Tongue (tissue), 2 donors: ENCODE data around the gene GID4. TPM values are rescaled to one million over a fixed set of nuclear protein-coding genes. Genes with fewer than 3 reads are reported as not detected.
A peak's percentile ranks its signal among the peaks of the same experiment; 100 is the strongest.

Experiments
- DNase-seq: peaks from one replicate; pipeline ENCODE4 v3.0.0-alpha.2; 2015
- total RNA-seq: library from RNA; depleted of rRNA; stranded (reverse); fragments of >200 nt; gene quantifications from one replicate; pipeline ENCODE4 v1.2.3, GENCODE V29; 2014

GID4 gene
- total RNA-seq, 1 donor from 2014 or later = 7.1 TPM

- DNase-seq = no peak
Observed at GRCh38 chr17:18017958-18018357, 21.2 kb upstream of the GID4 start.

DNA sequence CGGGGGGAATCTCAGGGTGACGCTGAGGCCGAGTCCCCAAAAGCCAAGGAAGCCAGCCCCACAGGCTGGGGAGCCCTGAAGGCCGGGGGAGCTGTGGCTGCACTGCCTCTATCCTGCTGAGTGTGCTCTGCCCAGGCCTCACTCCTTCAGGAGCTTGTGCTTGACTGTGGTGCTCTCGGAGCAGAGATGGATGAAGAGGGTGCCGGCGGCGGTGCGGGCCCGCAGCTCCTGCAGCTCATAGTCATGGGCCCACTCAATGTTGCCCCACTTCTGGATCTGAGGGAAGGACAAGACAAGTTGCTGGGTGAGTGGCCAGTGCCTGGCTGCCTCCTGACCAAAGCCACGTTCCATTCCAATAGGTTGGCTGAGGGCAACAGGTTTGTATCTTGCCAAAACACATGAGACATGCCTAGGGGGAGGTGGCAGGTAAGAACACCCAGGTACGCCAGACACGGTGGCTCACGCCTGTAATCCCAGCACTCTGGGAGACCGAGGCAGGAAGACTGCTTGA, 20.7 kb upstream of the GID4 start:
- DNase-seq = no peak

GRCh38 chr17:18019838-18020154, 19.4 kb upstream of the GID4 start:
- DNase-seq = no peak

DNA sequence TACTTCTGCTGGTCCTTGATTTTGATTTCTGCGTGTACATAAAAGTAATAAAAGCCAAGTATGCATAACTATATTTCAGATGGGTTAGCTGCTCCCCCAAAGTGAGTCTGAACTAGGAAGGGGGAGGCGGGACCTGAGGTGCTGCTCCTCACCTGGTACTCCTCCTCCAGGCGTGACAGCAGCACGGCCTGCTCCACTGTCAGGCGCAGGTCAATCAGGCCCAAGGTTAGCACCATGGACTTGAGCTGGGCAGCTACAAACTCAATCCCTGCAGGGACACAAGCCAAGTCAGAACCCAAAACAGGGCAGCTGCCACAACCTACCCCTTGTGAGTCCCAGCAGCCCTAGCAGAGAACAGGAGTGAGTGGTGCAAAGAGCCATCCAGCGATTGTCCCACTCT, 18.2 kb upstream of the GID4 start:
- no peak for DNase-seq

DNA sequence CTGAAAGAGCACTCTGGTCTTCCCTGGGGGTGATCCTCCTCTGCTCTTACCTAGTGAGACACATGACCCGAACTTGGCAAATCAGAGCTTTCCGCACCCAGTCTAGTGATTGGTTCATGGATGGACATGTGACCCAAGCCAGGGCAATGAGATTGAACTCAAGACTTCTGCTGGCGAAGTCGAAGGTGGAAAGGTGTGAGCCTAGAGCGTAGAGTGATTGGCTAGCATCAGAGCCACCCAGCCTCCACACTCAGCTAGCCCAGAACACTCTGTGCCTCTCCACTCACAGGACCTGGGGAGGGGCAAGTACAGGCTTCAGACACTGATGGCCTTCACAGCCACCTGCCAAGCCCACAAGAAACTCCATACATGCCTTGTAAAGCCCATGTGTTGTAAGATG, 17.8 kb upstream of the GID4 start:
- DNase-seq = no peak

GRCh38 chr17:18025241-18025944, 13.8 kb upstream of the GID4 start:
- DNase-seq = no peak

DNA sequence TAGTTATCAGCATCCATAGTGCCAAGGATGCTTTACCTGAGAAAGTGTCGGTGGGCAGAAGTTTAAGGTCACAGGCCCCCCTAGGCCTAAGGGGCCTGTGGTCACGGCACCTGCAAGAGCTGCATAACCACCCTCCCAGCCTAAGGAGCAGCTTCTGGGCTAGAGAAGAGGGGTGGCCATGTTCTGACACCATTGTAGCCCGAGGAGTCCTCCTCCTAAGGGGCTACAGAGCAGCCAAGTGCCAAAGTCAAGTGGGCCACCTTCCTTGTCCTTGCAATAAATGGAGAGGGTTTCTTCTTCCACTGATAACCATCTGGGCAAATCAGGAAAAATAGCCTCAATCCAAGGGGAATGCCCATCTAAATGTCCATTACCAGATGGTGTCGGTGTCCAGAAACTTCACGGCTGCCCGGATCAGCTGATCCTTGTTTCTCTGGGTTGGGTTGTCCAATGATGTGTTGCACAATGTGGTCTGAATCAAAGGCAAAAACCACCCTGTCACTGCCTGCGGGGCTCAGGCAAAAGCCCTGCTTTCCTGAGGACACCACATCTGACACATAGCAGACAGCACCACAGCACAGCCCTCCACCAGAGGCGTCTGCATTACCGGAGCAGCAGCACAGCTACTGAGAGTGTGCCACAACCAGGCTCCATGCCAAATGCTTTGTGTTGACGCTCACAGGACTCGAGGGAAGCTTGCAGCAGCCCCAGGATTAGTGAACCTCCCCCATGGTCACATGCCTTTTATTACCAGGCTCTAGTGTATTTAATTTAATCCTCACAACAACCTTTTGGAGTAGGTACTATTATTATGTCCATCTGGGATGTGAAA, 13.0 kb upstream of the GID4 start:
- no peak for DNase-seq

- no peak for DNase-seq
Observed at GRCh38 chr17:18027280-18027679, 11.9 kb upstream of the GID4 start.

GRCh38 chr17:18028114-18028951, 10.9 kb upstream of the GID4 start:
- DNase-seq = no peak

- no peak for DNase-seq
Observed at GRCh38 chr17:18028952-18029540, 10.2 kb upstream of the GID4 start.

DNA sequence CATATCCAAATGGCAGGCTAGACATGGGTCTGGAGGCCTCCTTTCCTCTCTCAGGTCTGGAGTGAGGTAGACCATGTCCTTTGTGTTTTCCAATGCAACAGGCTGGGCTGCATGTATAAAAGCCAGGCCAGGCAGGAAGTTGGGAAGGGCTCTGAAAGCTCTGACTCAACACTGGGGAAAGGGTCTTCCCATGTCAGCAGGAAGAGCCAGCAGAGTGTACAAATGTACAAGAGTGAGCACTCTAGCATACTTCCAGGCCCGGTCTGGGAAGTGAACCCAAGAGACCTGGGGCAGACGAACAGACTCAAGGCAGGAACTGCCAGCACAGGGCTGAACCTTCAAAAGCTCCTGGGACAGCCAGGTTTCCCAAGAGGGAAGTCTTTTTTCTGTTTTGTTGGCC, 7.3 kb upstream of the GID4 start:
- DNase-seq = no peak

GRCh38 chr17:18033442-18034099, 5.6 kb upstream of the GID4 start:
- DNase-seq = peak; percentile 93

GRCh38 chr17:18035704-18036103, 3.5 kb upstream of the GID4 start:
- DNase-seq = no peak

DNA sequence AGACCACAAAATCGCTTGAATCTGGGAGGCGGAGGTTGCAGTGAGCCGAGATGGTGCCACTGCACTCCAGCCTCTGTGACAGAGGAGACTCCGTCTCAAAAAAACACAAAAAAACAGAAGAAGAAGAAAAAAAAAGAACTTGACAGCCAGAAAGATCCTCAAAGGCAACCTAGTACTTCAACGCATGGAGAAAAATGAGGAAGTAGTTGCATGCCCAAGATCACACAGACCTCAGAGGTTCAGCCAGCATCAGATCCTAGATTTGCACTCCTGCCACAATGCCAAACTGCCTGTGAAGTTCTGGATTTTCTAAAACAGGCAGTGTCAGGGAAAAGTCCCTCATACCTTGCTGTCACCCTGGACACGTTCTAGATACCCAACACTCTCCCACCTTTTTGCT, 1.7 kb upstream of the GID4 start:
- no peak for DNase-seq

GRCh38 chr17:18038149-18038850, 908 bp upstream of the GID4 start:
- no peak for DNase-seq

GRCh38 chr17:18039535-18040260, 490 bp downstream of the GID4 start:
- DNase-seq = no peak

DNA sequence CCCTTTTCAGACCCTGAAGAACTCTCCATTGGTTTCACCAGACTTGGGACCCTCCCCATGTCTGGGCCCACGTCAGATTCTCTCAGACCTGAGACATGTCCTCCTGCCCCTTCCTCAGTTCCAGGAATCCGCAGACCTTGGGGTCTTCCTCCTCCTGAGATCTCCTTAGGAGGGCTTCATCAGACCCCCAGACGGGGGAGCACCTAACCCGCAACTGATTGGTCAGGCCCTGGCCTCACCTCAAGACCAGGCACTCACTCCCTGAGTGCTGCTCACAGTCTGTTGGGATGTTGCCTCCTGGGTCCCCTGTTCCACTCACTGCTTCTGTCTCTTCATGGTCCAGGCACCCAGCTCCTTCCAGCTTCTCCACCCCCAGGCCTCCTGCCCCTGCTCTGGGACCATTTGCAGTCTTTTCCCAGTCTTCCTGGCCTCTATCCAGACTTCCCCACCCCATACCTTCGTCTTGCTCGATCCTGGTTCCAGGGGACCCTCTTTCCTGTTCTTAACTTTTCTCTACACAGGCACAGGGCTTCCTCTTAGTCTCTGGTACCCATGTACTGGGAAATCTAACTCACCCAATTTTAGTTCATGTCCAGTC, 1.2 kb downstream of the GID4 start:
- no peak for DNase-seq

- DNase-seq = no peak
Observed at GRCh38 chr17:18041776-18042175, 2.6 kb downstream of the GID4 start.

DNA sequence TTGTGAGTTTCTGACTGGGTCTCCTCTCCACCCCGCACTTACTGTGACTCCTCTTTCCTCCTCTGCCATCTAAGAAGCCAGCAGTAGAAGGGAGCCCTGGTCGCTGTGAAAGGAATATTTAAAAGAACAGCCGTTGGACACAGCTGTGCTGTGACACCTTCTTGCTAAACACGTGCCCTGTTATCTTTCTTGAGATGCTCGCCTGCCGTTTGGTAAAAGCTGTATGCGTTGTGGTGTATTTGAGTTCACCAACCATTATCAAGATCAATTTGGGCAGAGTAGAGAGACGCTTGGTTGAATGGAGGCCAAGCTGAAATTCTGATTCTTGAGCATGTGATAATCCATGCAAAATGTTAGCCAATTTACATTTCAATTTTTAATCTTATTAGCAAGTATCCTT, 3.8 kb downstream of the GID4 start:
- DNase-seq = no peak

GRCh38 chr17:18043491-18043890, 4.3 kb downstream of the GID4 start:
- DNase-seq = peak; percentile 24
